M059J (cell line): ENCODE results near the gene MINDY3. TPM values are rescaled to one million over a fixed set of nuclear protein-coding genes. Genes with fewer than 3 reads are reported as not detected.

Source experiments
- DNase-seq: peaks from one replicate; pipeline ENCODE4 v3.0.0-alpha.2; 2012; ENCODE audit warnings: low read depth
- total RNA-seq: library from RNA; depleted of rRNA; stranded (reverse); fragments of >200 nt; shearing (Covaris generic); gene quantifications from 2 replicates; pipeline ENCODE4 v1.2.3, GENCODE V29; 2014

Gene MINDY3
- total RNA-seq, 1 experiment from 2014 or later = 12.5 TPM

DNA sequence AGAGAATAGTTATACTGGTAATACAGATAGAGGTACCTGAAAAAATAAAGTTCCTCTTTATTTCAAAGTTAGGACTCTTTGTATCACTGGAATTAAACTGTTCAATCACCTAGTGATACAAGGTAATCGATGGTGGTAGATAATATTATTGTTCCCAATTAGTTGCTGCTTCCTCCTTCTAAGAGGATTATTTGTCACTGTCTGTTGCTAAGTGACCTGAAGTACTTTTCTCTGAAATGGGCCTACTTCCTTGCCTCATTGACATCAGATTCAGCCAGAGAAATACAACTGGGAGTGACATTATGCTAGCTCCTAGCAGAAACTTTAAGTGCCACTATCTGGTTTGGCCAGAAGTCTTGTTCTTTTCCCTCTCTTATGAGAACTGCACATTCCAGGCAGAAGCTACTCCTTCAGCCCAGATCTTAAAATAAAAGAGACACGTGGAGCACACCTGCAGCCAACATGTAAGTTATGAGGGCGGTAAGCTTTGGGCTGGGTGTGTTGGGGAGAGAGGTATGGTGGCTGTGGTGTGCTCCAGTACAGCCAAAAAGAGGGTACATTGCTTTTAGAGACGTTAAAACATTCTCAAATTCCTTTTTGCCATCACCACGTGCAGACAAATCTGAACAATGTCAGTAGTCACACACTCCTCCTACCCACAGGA lies 54.8 kb downstream of the MINDY3 start:
- DNase-seq = no peak

DNA sequence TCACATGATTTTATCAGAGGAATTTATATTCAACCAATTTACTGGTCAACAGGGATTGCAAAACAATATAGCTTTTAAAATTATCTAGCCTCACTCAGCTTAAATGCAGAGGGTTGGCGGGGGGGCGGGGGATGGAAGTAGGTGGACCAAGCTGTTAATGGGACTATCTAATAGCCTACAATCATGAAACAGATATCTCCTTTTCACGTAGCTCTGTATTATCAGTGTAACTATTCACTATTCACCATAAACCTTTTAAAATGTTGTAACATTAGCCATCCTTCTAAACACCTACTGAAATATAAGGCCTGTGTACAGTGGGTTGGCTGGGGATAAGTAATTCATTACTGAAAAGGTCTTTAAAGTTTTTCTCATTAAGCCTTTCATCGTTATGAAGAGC lies 56.2 kb downstream of the MINDY3 start:
- DNase-seq = no peak

DNA sequence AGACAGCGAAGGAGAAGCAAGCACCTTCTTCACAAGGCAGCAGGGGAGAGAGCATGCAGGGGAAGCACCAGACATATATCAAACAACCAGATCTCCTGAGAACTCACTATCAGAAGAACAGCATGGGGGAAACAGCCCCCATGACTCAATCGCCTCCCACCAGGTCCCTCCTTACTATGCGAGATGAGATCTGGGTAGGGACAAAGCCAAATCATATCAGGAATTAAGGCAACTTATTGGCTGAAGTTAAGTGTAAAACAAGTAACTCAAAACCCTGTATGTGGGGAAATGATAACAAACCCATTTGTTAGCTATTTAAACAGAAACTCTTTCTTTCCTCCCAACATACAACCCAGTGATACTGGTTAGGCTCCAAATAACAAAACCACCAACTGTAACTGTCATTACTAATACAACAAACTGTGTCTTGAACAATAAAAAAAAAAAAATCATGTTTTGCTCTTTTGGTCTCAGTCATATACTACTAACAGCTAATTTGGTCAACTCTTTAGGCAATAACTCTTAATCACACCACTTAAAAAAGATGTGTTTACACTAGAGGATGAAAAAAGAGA lies 57.8 kb downstream of the MINDY3 start:
- no peak for DNase-seq

DNA sequence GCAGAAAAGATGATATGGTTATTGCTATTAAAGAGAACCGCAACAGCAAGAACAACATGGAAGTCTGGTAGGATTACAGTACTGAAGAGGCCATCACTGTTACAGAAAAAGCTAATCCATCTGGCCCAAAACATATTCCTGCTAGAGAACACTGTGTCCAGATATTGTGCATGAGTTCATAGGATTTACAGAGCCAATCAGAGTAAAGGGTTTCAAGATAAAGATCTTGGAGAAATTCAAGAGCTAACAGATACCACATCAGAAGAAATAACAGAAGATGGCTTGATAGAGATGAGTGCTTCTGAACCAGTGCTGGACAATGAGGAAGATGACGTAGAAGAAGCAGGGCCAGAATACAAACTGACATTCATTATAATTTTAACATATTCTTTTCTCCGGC lies 58.7 kb downstream of the MINDY3 start:
- DNase-seq = no peak

DNA sequence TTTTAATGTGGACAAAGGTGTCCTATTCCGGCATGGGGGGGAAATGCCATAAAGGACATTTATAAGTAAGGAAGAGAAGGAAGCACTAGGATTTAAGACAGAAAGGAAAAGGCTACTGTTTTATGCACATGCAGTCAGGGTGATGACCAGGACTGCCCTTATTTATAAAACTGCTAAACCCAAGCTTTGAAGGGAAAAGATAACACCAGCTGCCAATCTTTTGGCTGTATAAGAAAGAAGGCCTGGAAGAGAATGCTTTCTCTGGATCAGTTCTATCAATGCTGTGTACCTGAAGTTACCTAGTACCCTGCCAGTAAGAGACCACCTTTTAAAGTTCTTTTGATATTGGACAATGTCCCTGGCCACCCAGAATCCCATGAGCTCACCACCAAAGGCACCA lies 59.2 kb downstream of the MINDY3 start:
- no peak for DNase-seq

DNA sequence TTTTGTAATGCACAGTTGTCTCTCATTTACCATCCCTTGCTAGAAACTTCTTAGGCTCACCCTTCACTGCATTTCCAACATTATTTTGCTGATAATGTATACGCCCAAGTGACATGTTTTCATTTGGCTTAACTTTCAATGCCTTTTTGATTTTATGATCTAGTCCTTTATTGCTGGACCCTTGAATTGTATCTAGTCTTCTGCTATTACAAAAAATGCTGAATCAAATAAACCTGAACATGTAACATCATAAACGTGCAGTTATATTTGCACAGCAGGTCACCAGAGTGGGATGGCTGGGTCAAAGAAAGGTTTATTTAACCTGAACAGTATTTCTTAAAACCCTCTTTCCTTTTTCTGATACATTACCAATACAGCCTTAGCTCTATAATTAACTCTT lies 63.0 kb downstream of the MINDY3 start:
- DNase-seq = no peak

DNA sequence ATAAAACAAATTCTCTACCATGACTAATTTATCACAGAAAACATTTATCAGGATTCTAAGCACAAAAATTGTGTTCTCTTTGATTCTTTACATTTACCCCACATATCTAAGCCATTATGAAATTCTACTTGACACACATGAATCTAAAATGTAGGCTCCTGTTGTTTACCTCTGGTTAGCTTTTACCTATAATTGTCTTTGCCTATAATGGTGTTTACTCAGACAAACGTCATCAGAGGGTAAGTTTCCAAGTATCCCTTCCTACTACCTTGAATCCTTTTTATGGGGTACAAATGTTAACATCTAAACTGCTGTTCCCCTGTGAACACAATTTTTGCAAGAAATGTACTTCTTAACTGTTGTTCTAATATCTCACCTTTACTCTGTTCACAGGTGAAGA lies 63.5 kb downstream of the MINDY3 start:
- DNase-seq = no peak

DNA sequence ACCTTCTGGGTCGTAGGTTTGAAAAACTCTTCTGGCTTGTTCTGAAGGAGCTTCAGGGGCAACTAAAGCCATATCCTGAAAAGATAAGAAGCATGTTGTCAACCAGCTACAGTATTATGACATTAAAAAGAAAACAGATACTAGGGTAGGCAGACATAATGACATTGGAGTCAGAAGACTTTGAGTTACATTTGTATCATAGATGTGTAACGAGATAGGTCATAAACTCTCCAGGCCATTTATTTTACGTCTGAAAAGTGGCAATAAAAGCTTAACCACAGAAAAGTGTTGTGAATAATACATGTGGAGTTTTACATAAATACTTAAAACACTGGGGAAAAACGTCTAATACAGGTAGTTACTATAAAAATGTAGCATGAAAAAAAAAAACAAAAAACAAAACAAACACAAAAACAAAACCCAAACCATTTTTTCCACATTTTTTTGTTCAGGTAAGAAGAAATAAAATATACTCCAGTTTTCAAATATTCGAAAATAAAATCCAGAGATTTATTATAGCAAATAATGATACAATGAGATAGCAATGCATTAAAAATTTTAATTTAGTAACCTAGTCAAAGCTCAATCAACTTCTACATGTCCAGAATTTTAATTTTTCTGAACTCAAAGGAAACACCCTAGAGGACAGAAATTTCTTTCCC lies 64.1 kb downstream of the MINDY3 start:
- peak; percentile 20 for DNase-seq

DNA sequence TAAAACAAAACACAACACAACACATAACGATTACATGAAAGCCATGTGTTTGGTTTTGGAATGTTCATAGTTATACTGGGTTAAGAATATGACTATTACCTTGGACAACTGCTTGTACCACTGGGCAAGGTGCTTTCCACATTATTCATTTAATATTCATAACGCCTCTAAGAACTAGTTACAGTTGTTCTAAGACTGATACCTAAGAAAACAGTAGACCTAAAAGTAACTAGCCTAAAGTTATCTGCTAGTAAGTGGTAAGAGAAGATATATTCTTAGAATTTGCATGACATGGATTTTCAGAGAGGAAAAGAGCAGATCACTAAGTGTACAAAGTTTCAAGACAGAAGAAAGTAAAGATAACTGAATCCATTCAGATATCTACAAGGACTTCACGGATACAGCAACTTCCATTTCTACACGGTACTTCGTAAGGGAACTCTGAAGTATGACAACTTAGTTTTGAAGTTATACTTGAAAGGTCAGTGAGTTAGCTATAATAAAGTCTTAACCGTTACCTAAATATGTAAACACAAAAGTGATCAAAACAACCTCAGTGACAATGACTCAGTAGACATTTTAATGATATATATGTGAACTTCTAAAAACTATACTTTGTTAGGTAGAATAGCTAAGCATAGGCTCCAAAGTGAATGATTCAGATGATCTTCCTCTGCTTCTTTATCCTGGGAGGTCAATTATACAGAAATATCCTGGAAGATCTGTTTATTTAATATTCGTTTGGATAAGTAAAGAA lies 65.1 kb downstream of the MINDY3 start:
- no peak for DNase-seq

DNA sequence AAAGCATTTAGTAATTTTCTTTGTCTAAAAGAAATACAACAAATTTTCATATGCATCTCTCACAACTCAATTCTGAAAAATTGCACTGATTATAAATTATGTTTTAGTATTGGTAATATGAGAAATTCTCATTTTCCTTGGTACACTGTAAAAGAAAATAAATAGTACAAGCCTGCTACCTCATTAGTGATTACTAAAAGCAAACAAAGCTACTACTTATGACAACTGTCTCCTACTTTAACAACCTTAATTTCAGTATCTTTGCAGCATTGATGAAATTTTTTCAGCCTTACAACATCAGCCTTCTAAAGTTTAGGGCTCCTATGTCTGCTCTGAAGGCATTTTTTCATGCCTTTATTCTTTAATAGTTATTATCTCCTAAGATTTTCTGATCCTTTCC lies 65.7 kb downstream of the MINDY3 start:
- DNase-seq = no peak

DNA sequence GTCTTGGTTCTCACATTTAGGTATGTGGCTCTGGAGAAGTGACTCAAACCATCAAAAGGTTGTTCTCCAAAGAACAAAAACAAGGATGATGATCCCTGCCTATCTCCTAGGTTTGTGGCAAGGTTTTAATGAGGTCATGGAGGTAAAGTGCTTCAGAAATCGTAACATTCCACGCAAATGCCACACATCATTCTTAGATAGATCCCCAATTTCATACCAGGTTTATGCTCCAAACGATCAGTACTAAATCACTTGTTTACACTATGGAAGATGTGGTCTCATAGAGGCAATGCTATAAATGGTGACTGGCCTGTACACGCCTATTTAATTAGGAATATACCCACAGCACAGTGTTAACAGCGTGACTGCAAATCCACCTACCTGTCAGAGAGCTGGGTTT lies 66.6 kb downstream of the MINDY3 start:
- no peak for DNase-seq

DNA sequence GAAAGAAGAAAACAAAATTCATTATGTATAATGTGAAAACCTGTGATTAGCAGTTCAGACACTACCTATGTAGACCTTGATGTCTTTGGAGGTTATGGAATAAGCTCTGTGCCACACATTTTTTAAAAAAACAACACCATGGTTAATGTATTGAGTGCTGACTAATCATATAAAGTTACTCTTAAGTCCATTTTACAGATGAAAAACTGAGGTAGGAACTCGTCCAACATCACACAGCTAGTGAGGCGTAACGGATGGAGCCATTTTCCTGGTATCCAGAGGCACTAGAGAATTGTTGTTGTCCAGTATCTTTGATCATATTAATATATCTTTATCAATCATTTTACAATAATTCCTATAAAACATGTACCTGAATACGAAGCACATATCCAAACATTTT lies 67.5 kb downstream of the MINDY3 start:
- DNase-seq = no peak

DNA sequence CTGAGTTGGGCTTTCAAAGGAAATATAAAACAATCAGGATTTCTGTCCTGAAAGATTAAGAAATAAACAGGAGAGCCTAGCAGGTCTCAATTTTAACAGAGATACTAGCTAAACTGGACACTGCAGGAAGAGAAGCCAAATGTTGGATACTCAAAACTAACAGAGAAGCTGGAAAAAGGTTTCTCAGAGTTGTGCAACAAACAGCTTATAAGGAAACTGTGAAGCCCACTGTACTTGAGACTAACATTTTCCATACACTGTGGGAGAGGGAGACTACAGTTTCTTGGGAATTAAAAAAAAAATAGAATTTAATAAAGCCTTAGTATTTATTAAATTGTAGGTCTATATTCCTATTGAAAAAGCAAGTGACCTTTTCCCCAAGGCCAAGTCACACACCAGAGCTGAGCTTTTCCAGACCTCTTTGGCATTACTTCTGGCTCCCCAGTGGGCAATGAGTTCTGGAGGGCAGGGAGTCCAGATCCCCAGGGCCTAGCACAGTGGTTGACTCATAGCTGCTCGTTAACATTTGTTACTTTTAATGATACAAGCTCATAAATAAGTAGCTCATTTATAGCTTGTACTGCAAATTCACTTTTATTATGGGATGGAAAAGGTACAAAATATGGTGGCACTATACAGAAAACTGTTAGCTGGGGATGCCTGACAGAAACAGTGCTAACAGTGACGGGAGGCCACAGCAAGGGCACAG lies 68.3 kb downstream of the MINDY3 start:
- DNase-seq = peak; percentile 24

DNA sequence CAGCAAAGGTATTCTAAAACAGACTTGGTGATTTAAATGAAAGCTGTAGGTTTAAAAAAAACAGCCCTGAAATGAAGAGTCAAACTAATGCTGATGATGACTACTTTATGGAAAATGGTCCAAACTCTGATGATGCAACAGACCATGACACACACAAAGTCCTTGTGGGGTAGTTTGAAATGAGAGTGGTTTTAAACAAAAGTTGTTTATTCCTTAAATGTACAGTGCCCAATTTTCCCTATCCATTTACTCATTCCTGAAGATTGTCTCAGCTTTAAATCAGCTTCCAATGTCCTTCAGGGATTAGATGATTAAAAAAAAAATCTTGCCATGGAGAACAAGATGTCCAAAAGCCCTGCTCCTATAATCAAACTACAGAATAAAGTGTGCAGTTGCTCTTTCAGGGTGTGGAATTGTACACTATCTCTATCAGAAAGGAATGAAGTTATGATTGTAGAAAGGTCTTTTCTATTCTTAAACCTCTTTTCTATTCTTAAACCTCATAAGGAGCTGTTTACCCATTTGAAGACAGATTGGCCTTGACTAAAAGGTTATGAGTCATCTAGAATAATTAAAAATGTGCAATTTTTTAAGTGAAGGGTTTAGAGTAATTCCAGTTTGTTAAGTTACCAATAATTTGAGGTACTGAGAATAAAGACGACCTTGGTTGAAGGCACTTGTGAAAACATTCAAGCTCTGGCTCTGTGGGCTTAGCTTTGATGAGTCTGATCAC lies 70.3 kb downstream of the MINDY3 start:
- DNase-seq = peak; percentile 61

DNA sequence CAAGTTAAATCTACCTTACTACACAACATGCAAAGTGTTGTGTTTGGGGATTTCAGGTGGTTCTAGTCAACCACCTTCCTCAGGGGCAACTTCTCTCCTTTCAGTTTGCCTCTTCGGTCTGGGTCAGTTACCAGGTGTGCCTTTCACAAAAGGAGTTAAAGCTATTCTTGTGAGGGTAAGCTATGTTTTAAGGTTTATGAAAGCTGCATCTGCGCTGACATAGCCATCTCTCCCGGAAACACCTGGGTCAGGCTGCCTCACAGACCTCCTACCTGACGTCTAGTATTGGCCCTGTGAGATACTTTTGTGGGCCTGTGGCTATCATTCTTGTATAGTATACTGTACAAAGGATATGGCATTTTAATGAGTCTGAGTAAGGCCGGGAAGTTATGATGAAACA lies 72.9 kb downstream of the MINDY3 start:
- no peak for DNase-seq

DNA sequence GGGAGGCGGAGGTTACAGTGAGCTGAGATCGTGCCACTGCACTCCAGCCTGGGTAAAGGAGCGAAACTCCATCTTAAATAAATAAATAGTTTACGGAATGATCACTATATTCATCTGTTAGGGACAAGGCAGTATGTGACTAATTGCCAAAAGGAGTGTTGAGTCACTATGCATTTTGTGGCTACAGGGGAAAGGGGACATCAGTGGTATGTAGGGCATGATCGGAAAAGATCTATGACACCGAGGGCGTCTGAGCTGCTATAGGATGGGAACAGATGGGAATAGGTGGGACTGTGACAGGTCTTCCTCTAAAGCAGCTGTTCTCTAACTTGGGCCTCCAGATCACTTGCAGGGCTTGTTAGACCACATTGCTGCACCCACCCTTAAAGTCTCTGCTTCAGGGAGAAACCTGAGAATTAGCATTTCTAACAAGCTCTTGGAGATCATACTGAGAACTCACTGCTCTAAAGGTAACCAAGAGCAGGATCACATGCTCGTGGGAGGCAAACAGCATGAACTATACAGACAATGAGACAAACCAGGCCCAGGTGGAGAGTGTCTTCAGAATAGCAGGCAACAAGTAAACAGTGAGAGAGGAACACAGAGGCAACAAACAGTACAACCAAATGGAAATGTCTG lies 75.5 kb downstream of the MINDY3 start:
- peak; percentile 25 for DNase-seq

DNA sequence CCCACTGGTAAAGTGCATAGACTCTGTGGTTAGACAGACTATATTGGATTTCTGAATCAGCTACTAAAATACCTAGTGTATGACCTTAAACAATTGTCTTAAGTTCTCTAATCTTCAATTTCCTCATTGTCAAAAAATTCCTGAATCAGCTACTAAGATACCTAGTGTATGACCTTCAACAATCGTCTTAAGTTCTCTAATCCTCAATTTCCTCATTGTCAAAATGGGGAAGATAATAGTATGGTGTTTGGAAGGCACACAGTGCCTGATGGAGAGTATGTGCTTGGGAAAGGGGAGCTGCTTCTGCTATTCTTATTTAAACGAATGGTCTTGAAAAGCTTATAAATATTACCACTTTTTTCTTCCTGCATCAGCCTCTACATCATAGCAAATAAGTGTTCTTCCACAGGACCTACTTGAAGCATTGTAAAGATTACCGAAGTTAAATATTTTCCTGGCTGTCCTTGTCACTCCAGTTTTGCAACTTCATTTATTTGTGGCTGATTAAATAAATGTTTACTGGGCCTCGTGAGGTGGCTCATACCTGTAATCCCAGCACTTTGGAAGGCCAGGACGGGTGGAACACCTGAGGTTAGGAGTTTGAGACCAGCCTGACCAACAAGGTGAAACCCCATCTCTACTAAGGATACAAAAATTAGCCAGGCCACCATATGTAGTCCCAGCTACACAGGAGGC lies 76.2 kb downstream of the MINDY3 start:
- no peak for DNase-seq

DNA sequence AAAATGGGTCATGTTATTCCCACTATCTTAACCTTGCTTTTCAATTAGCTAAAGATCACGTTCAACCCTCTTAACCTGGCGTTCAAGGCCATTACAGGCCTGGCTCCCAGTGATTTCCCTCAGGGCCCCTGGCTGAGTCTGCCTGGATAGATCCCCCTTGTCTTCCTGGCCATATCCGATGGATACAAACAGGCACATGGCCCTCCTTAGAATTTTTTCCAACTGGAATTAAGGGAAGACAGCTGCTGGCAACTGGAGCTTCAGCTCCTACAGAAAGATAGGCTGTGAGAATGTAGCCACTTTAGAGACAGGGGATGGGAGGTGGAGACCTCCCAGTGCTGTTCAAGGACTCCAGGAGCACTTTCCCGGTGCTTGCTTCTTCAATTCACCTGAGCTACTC lies 77.5 kb downstream of the MINDY3 start:
- DNase-seq = no peak

DNA sequence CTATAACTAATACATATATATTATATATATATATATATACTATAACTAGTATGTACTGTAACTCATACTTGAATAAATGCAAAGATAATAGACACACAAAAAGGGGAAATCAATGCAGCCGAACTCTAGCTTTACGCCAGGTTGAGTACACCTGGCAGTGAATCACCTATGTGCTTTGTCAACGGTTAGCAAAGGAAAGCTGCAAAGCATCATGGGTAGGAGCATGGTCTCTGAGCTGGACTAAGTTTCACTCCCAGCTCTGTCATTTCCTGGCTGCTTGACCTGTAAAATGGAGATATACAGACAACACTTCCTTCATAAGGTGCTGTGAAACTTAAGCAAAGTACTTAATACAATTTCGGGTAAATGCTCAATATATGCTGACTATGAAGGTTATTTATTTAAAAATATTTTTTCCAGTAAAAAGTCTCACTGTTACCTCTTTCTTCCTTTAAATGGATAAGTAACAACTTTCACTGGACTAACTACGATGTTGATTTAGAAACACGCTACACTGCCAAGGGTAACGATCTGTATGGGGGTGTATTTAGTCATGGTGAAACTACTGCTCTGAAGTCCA lies 78.8 kb downstream of the MINDY3 start:
- no peak for DNase-seq
